T-helper 2 cell (primary cell): ENCODE data around the gene SLC22A23.

Experiments used
- DNase-seq, 5 experiments: peaks; one replicate each; pipeline versions ENCODE4 v3.0.0 to v3.0.0-alpha.2; 2012 to 2022

SLC22A23 gene

DNA sequence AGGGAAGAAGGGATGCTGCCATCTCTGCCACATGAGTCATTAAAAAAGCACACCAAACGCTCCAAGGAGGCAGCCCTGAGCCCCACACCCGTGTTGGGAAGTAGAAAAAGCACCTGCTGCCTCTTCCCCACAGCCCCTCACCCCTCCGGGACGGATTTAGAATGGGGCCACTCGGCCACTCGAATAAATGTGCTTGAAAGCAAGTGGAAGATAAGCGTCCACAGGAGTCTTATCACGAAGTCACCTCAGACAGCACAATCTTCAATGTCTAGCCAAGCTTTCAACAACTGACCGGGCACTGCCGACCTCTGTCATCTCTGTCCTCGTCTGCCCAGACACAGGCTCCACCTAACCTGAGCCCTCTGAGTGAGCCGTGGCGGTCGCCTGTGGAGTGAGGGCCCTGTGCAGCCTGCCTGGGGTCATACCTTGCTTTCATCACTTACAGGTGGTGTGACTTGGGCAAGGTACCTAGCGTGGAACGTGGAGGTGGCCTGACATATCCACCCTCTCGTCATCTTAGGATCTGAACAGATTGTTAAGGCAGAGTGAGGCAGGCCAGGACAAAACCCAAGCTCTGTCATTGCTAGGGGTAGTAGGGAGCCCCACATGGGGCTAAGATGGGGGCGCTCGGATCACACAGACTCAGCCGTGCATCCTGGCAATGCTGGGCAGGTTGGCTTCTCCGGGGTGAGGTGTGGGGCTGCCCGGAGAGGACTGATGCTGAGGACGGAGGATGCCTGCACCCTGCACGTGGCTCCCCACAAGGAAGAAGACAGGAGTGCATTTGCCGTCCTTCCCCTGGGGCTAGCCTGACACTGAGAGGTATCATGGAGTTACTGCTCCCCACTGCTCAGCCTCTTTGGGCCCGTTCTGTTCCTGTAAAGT, 163.3 kb downstream of the SLC22A23 start:
- no peak for DNase-seq

DNA sequence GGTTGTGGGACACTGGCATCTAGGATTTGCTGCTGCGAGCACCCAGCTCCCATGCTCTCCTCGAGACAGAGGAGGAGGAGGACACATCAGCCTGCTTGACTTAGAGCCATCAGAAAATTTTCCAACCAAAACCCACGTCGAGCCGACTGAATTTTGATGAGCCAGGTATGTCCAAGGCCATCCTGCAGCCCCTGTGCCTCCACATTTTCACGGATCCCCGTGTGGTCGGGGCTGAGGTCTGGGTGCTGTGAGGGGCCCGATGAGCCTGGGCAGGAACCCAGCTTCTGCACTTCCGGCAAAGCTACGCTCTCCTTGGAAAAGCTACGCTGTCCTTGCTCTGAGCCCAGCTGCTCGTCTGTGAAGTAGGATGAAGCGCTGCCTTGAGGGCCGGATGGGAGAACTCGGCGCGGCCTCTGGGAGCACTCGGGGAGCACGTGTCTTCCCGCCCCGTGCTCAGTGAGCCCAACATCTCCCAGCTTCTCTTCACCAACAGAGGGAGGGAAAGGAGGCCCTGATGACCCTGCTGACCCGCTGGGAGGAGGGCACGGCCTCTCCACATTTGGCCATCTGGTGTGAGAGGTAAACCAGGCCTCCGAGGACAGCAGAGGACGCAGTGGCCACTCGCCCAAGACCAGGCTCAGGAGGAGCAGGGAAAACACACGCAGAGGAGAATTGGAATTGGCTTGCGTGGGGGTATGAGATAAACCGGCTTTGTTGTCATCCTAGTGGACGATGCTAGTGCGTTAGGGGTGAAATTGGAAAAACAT, 164.2 kb downstream of the SLC22A23 start:
- DNase-seq: no peak

DNA sequence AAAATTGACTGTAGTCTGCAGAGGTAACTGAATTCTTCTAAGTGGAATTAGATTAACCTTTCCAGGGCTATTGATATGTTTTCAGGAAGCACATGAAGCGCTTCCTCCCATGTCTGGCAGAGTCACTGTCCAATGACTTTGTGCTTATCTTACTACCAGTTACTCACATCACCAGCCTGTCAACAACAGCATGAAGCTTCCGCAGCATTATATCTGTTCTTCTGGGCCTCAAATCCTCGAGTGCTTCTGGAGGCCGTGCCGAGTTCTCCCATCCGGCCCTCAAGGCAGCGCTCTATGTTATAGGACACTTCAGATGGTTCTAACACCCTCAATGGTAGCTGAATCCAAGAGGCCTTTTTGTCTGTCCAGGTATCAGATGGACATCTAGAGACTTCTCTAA, 164.9 kb downstream of the SLC22A23 start:
- DNase-seq: no peak

DNA sequence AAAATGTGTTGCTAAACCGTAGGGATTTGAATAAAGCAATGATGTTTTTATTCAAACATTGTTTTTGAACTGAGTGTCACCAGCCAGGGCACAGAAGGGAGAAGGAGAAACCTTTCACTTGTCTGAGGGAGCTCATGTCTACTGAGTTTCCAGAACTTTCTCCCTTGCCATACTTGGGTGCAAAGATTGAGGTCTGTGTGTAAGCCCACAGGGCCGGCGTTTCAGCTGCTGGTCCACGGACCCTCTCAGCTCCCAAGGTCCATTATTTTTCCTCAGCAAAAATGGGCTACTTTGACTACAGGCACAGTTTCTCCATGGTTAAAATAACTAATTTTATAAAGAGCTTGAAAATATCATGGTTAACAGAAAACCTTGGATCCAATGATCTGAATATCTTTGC, 165.5 kb downstream of the SLC22A23 start:
- no peak for DNase-seq

DNA sequence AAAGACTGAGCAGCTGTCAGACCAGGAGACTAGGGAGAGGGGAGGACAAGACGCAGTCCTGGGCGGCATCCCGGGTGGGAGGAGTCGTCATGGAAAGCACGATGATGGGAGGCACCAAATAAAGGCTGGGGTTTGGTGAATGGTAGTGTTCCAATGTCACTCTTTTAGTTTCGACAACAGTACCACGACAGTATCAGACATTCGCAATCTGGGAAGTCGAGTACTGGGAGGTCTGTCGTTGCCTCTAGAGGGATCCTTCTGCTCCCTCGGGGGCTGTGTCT, 166.0 kb downstream of the SLC22A23 start:
- DNase-seq: no peak

DNA sequence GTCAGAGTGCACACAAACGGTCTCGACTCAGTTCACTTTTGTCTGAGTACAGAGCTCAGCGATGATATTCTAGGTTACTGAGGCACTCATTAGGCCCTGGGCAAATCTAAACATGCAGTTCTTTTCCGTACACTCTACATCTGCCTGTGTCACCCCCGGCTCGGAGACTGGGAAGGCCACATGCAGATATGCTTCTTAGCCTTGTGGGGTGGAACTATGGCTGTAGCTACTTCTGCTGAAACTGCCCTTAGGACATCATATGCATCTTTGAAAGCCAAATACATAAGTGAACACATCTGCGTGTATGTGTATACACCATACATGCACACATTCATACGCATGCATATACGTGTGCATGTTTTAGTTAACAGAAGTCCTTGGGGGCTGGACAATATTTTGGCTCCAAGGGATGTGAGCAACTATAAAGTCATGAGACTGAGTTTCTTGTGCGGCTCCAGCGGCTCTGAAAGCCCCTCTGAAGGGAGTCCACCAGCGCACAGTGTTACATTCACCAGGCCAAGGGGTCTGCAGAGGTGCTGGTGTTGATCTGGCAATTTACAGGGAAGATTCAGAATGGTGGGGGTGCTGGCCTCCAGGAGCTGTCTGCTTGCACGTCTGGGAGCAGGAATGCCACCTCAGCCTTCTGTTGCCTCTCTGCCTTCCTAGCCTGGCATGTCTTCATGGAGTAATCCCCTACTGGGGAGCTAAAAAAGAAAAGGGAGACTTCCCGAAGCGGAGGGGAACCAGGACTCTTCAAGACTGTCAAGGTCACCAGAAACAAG, 166.5 kb downstream of the SLC22A23 start:
- no peak for DNase-seq

DNA sequence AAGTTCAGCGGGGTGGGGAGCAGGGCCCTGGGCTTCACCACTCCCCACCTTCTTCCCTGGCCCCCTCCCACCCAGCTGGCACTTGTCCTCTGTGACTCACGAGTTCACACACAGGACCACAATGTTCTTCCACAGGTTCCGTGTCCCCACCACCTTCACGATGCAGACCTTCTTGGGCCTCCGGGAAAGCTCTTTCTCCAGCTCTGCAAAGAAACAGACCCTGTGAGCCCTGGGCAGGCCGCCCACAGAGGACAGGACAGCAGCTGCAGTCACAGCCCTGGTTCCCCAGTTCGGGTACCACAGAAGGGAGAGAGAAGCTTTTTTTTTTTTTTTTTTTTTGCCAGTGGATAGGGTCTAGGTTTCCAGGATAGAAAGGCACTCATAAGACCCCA, 167.2 kb downstream of the SLC22A23 start:
- DNase-seq: no peak

DNA sequence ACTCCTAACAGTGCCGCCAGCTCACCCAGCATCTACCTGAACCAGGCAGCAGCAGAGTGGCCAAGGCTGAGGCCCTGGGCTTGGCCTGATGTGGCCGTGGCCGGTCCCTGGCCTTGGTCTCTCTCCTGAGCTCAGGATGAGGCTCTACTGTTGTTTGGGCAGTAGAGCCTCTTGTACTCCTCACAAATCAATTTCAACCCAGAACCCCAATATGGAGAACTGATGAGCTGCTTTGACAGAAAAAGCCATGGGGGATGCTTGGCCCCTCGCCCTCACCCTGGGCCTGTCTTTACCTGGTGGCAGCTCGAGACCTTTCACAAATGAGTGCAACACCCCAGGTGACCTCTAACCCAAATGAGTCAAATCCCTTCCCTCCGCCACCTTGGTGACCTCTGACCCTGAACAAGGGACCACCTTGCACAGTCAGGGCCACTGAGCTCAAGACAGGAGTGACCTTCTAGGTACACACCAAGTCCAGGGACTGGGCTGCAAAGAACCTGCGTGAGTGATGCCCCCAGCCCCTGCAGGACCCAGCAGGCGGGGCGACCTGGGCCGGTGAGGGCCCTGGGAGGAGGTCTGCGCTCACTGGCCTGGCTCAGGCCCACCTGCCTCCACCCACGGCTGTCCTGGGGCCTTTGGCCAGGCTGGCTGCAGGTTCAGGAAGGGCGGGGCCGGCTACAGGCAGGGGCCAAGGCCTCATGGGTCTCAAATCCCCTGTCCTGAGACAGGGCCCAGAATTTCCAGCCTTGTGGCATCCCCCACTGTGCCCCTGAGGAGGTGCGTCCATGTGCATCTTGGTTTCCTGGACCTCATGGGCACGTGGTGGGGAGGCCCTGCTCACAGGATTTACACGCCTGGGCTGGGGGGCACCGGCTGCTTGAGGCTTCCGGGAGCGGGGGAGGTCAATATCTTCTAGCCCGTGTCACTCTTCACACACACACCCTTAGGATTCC, 167.9 kb downstream of the SLC22A23 start:
- no peak for DNase-seq

DNA sequence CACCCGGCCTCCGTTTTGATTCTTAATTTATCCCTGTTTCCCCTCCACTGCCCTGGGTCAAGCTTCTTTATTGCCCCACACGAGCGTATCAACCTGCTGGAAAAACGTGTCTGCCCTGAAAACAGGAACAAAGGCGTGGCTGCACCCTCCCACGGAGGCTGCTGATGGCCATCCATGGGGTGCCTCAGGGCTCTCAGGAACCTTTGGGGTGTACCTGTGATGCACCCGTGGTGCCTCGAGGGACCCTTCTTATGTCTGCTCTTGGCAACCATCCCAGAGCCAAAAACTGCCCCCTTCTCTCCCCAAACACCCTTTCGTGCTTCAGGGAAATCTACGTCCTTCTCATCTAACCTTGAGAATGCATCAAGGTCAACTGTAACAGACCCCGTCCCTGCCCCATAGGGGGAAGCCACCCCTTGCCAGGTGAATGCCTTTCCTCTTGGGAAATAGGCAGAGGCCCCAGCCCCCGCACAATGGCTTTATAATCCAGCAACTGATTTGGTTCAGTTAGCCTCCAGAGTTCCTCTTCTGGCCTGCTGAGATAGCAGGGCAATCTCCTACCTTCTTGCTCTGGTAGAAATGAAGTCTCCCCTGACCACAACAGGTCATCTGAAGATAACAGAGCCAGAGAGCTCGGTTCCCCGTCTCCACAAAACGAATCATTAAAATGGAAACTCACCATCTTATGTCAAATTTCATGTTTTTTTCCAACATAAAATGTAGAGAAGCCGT, 168.7 kb downstream of the SLC22A23 start:
- DNase-seq: no peak

DNA sequence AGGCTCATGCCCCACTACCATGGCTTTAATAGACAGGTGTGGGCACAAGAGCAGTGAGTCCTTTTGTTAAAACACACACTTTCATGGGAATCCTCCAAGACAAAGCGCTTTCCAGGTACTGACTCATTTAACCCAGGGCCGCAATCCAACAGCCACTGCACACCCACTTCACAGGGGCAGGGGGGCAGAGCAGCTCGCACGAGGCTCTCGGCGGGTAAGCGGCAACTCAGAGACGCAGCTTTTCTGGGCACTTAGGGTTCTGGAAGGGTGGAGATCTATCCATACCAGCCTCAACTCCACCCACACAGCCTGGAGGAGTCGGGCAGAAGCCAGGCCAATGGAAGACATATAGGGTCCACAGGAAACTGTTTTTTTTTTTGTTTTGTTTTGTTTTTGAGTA, 169.5 kb downstream of the SLC22A23 start:
- DNase-seq: no peak

DNA sequence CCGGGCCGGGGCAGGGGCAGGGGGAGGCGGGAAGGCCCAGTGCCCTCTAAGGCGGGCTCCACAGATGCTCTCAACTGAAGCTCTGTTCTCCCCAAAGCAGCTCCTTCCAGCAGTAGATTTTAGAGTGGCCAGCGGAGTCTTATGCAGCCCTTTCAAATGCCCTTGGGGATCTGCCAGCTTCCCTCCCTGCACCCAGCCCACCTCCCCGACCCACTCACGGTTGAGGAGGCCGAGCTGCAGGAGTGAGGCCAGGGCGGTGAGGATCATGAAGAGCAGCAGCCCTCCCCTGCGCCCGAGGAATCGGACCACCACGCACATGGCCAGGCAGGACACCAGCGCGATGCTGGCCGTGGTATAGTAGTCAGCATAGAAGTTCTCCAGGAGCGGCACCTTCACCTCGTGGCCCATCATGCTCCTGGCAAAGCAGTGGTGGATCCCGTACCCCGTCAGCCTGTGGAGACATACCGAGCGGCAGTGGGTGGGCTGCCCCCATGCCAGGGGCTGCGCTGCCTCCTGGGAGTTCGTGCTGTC, 170.1 kb downstream of the SLC22A23 start:
- no peak for DNase-seq

DNA sequence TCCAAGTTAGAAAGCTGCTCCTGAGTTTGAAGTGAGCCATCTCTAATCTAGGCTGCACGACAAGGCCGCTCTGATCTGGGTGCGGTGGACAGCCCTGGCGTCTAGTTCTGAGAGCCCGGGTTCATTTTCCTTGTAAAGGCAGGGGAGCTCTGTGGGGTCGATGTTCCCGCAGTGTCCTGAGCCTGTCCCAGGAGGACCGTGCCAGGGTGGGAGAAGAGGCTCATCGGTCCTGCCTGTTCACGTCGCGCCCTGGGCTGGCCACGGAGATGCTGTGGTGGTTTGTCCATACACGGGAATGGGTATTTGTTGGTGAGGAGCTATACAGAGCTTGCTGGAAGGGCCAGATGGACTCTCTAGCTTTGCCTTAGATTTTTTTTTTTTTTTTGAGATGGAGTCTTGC, 171.1 kb downstream of the SLC22A23 start:
- DNase-seq: no peak

DNA sequence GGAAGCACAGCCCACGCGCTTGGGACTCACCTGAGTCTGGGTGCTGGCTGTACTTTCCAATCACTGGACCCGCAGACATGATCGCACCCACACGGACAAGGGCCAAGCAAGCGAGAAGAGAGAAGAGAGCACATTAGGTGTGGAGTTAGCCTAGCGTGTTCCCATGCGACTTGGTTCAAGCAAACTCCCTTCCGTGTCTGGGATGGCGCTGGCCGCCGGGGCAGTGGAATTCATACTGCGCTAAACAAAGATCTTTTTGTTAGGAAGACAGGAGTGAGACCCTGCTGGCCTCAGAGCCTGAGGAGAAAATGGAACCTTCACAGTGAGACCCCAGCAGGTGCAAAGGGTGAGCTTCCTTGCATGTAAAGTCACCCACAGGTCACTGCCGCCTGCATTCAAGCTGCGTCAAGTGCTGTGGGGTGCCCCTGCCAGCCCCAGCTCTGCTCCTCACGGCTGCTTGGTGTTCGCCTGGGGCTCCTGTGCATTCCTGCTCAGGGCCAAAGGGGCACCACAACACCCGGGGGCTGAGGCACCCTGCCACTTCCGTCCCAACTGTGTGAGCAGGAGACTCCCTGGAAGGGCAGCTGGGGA, 171.7 kb downstream of the SLC22A23 start:
- DNase-seq: no peak

DNA sequence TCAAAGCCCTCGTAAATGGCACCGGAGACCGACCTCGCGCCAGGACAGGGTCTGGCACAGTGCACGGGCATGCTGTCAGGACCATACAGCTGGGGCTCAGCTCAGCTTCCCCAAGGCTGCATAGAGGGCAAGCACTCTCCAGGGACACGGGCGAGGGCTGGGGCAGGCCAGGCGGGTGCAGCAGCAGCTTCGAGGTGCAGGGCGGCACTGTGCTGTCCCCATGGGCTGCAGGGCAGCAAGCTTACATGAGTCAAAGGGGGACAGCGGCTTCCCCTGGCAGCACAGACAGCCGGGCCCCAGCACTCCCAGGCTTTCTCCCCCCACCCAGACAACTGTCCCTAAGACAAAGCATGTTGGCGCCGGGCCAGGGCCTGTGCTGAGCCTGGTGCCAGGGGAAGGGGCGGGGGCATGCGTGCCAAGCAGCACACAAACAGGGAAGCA, 172.4 kb downstream of the SLC22A23 start:
- DNase-seq: no peak

DNA sequence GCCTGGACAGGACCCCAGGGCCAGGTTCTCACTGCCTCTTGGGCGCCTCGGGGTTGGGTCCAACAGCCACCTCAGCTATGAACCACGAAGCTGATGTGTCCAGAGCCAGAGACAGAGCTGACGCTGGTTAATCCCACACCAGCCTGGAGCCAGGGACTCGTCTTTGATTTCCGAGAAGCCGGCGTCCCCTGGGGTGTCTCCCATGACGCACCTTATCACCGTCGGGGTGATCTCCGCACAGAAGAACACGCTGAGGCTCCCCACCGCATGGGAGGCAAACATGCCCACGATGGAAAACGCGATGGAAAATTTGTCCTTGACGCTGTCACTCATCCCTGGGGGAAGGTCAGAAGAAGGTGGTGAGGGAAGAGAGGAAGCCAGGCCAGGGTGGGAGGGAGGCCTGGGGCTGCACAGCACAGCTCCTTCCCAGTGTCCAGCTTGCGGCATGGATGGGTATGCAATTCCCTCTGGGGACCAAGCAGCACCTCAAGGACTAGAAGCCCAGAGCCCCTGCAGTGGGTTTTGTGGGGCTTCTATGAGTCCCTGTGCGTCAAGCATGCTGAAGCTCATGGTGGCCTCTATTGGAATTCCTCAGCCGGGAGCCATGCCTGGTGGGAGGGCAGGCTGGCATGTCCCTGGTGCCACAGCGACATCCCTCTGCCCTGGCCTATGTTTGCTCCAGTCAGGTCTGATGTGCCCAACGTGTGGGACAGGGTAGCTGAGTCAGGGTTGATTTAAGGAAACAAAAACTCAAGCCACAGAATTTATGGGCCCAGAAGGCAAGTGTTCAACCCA, 173.0 kb downstream of the SLC22A23 start:
- DNase-seq: no peak

DNA sequence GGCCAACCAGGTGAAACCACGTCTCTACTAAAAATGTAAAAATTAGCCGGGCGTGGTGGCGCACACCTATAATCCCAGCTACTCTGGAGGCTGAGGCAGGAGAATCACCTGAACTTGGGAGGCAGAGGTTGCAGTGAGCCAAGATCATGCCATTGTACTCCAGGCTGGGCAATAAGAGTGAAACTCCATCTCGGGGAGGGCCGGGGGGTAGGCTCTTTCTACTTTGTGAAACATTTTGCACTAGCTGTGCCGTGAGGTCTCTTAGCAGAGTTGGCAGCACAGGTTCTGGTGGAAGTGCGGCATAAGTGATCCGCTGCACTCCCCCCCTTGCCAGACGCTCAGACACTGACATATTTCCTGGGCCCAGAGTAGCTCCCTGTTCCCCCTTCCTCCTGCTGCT, 173.6 kb downstream of the SLC22A23 start:
- DNase-seq: no peak

DNA sequence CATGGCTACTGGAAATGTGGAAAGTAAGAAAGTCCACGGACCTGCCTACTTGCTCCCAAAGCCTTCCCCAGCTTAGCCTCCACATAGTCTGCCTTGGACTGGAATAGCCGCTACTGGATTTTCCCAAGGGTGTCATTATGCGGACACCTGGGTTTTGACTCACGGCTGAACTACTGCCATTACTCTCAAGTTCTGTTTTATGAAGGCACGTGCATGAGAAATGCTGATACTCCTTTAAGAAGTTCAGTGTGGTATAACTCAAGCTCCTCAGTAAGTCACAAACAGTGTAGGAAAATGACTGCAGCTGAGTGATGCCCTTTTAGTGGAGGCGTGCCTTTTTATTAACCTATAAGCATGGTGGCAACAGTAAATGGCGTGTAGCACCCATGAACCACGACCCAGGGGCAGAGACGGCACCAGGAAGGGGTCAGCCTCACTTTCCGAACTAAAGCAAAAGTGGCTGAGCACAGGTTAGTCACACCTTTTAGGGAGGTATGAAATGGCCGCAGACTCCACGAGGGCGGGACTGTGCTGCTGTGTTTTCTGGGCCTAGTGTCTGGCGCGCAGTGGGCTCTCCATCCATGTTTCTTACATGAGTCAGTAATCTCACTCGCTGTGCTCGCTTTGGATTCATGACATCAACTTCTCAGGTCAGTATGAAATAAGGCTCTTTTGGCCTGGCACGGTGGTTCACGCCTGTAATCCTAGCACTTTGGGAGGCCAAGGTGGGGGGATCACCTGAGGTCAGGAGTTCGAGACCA, 174.2 kb downstream of the SLC22A23 start:
- no peak for DNase-seq

DNA sequence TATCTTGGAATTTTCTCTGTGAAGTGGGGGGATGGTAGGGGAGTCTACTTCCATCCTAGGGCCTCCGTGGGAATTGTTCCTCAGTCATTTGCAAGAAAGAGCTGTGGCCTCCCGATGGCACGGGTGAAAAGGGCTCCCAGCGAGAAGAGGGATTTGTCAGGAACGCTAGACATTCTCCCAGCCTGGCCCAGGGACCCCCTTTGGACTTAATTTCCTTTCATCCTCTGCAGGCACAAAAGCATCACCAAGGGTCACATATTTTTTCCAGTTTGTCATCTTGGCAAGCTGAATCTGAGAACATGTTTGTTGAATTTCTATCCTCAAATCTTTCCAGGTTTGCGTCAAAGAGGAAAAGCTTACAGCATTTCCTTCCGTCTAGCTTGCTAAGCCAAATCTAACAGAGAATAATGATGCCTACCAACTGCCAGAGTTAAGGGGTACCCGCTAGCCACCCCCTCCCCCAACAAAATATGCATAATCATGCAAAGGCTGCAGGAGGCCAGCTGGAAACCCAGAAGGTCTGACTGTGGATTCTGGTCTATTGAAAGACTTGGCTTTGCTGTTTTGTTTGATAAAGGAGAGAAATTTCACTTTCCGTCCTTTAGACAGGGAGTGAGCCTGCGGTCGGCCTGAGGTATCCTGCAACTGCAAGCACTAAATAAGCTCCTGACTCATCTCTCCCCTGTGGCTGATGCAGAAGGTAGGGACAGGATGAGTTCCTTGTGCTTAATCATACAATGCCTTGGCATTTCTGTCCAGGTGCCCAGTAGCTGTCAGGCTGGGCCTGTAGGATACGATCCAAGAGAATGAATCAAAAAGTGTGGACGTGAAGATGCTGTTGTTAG, 175.0 kb downstream of the SLC22A23 start:
- DNase-seq: no peak
